Astrocyte (in vitro differentiated cells and primary cell): ENCODE data around the gene CATSPERZ. TPM values are rescaled to one million over a fixed set of nuclear protein-coding genes. Genes with fewer than 3 reads are reported as not detected.

ENCODE experiments used
- DNase-seq: peaks from one replicate; pipeline ENCODE4 v3.0.0-alpha.2; 2010; ENCODE audit warnings: low read depth
- FAIRE-seq: peaks from 2 replicates; lab custom pipeline; 2011; peaks lifted over from hg19 to GRCh38; lab: Jason Lieb, UNC
- H2AFZ ChIP-seq: 2 replicates; pipeline ENCODE4 v1.6.0; 2012; ENCODE audit warnings: low read depth, low read length, inconsistent platforms
- H3K27ac ChIP-seq: 2 replicates; pipeline ENCODE4 v1.5.1; 2011; ENCODE audit warnings: low read depth, low read length, inconsistent platforms
- H3K27me3 ChIP-seq: 2 replicates; pipeline ENCODE4 v1.6.0; 2011; ENCODE audit warnings: low read length, inconsistent platforms; ENCODE audit not compliant: insufficient read depth
- H3K36me3 ChIP-seq: 2 replicates; pipeline ENCODE4 v1.5.1; 2011; ENCODE audit warnings: low read length, inconsistent platforms; ENCODE audit not compliant: insufficient read depth
- H3K4me1 ChIP-seq: 2 replicates; pipeline ENCODE4 v1.5.1; 2011; ENCODE audit warnings: low read length, inconsistent platforms; ENCODE audit not compliant: insufficient read depth
- H3K4me2 ChIP-seq: 2 replicates; pipeline ENCODE4 v1.6.0; 2012; ENCODE audit warnings: low read length, inconsistent platforms
- H3K4me3 ChIP-seq: 2 replicates; pipeline ENCODE4 v1.5.1; 2011; ENCODE audit warnings: low read depth, mild to moderate bottlenecking, low read length, inconsistent platforms; ENCODE audit not compliant: insufficient read depth
- H3K79me2 ChIP-seq: 2 replicates; pipeline ENCODE4 v1.6.0; 2012; ENCODE audit warnings: mild to moderate bottlenecking, low read length, inconsistent platforms; ENCODE audit not compliant: insufficient read depth
- H3K9ac ChIP-seq: 2 replicates; pipeline ENCODE4 v1.6.0; 2012; ENCODE audit warnings: mild to moderate bottlenecking, low read length, inconsistent platforms
- H3K9me3 ChIP-seq: 2 replicates; pipeline ENCODE4 v1.5.1; 2012; ENCODE audit warnings: low read depth, mild to moderate bottlenecking, low read length, inconsistent platforms; ENCODE audit not compliant: insufficient read depth
- H4K20me1 ChIP-seq: 2 replicates; pipeline ENCODE4 v1.6.0; 2012; ENCODE audit warnings: low read length, inconsistent platforms; ENCODE audit not compliant: insufficient read depth
- H3K27ac Mint-ChIP-seq: one replicate; pipeline ENCODE4 v1.8.0; 2021; ENCODE audit warnings: mild to moderate bottlenecking, mixed read lengths; ENCODE audit not compliant: unreplicated experiment
- H3K27me3 Mint-ChIP-seq: one replicate; pipeline ENCODE4 v1.8.0; 2021; ENCODE audit warnings: low read depth, mixed read lengths; ENCODE audit not compliant: unreplicated experiment
- H3K36me3 Mint-ChIP-seq: one replicate; pipeline ENCODE4 v1.8.0; 2021; ENCODE audit warnings: low read depth, mixed read lengths; ENCODE audit not compliant: unreplicated experiment
- H3K4me1 Mint-ChIP-seq: one replicate; pipeline ENCODE4 v1.8.0; 2021; ENCODE audit warnings: low read depth, mixed read lengths; ENCODE audit not compliant: unreplicated experiment
- H3K4me3 Mint-ChIP-seq: one replicate; pipeline ENCODE4 v1.8.0; 2021; ENCODE audit warnings: mild to moderate bottlenecking, moderate library complexity, mixed read lengths; ENCODE audit not compliant: unreplicated experiment
- H3K9me3 Mint-ChIP-seq: one replicate; pipeline ENCODE4 v1.8.0; 2021; ENCODE audit warnings: mild to moderate bottlenecking, mixed read lengths; ENCODE audit not compliant: unreplicated experiment
- EZH2 ChIP-seq: IDR thresholded peaks from 2 replicates; pipeline ENCODE4 v1.6.1; 2012; ENCODE audit warnings: mild to moderate bottlenecking, low read length, inconsistent platforms; ENCODE audit not compliant: insufficient read depth
- total RNA-seq: library from RNA; stranded (reverse); gene quantifications from 2 replicates; pipeline ENCODE4 v1.2.1, GENCODE V29; 2021
- TF ChIP-seq, protein P1 (sequence below): IDR thresholded peaks from 2 replicates; pipeline ENCODE4 v1.5.1; 2011; ENCODE audit warnings: low read depth, mild to moderate bottlenecking, inconsistent platforms, low read length, moderate library complexity; ENCODE audit not compliant: insufficient read depth

CATSPERZ gene
- total RNA-seq, 1 donor from 2014 or later, result not detected

DNA sequence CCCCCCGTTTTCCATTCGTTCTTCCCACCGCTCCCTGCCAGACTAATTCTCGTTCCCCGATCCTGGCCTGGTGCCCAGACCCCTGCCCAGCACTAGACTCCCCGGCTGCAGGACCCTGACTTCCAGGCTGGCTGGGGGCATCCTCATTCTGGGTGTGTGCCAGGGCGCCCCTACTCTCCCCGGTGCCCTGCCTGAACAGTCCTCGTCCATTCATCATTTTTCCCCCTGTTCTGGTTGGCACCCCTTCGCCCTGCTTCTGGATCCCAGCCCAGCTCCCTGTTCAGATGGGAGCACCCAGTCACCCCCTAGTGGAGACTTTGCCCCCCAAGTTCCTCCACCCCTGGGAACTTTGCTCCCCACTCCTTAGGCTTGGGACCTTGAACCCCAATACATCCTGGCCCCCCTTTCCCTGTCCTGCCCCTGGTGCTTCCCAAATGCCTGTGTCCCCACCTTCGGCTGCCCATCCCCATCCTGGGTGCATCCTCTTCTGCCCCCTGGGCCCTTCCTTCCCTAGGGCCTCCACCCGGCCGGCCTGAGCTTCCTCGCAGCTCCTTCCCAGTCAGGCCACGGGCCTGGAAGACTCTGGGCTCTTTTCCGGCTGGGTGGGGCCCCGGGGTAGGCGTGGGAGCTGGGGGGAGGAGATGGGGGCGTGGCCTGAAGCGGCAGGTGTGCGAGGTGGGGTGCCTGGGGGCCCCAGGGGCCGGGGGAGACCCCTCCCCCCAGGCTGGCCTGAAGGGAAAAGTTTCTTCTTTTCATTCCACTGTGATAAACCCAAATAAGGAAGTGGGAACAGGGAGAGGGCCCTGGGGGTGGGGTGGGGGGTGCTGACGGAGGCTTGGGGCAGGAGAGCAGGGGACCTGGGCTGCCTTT is 47.9 kb upstream of the CATSPERZ start:
- Mint-ChIP-seq H3K9me3 (no peaks in the 10 kb centered on the region), H3K36me3 (peaks cover 7% of the 10 kb centered on the region), H3K4me3 (peak overlapping the region; percentile 91), H3K27ac (peak overlapping the region; percentile 87), H3K27me3 (no peaks in the 10 kb centered on the region), H3K4me1 (peaks cover 9% of the 10 kb centered on the region)
- FAIRE-seq (no peak), DNase-seq (no peak)
- peaks cover 29% of the 10 kb centered on the region for H3K79me2 ChIP-seq
- no peaks in the 10 kb centered on the region for H3K27me3 ChIP-seq
- peak overlapping the region; percentile 99 for H3K4me2 ChIP-seq
- H3K36me3 ChIP-seq, result peaks cover 6% of the 10 kb centered on the region
- H3K9ac ChIP-seq, result peak overlapping the region; percentile 88
- H3K9me3 ChIP-seq, result no peaks in the 10 kb centered on the region
- peaks cover 29% of the 10 kb centered on the region for H4K20me1 ChIP-seq
- H3K4me1 ChIP-seq, result peaks cover 22% of the 10 kb centered on the region
- H3K27ac ChIP-seq, result no peak overlapping the region
- H2AFZ ChIP-seq, result peak overlapping the region; percentile 55
- TF ChIP-seq, protein P1, sequence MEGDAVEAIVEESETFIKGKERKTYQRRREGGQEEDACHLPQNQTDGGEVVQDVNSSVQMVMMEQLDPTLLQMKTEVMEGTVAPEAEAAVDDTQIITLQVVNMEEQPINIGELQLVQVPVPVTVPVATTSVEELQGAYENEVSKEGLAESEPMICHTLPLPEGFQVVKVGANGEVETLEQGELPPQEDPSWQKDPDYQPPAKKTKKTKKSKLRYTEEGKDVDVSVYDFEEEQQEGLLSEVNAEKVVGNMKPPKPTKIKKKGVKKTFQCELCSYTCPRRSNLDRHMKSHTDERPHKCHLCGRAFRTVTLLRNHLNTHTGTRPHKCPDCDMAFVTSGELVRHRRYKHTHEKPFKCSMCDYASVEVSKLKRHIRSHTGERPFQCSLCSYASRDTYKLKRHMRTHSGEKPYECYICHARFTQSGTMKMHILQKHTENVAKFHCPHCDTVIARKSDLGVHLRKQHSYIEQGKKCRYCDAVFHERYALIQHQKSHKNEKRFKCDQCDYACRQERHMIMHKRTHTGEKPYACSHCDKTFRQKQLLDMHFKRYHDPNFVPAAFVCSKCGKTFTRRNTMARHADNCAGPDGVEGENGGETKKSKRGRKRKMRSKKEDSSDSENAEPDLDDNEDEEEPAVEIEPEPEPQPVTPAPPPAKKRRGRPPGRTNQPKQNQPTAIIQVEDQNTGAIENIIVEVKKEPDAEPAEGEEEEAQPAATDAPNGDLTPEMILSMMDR, result peak; percentile 34
- TF ChIP-seq EZH2, result no peak
- peak overlapping the region; percentile 80 for H3K4me3 ChIP-seq

DNA sequence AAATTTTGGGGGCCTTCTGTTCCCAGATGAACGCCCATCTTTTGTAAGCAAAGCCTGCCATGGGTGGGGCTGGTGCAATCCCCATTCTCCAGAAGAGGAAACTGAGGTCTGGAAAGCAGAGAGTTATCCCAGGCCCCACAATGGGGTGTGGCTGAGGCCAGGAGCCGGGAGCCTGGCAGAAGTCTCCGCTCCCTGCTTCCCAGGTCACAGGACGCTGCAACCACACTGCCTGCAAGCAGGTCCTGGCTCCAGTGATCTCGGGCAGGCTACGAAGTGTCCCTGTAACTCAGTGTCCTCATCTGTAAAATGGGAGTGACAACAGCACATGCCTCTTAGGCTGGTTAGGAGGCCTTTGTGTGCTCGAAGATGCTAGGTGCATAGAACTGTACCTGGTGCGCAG is 47.1 kb upstream of the CATSPERZ start:
- Mint-ChIP-seq H3K27me3 (no peaks in the 10 kb centered on the region), H3K27ac (no peak overlapping the region), H3K9me3 (no peaks in the 10 kb centered on the region), H3K4me3 (peak overlapping the region; percentile 80), H3K4me1 (peaks cover 8% of the 10 kb centered on the region), H3K36me3 (peaks cover 11% of the 10 kb centered on the region)
- H3K36me3 ChIP-seq, result peaks cover 8% of the 10 kb centered on the region
- H2AFZ ChIP-seq, result no peak overlapping the region
- peaks cover 18% of the 10 kb centered on the region for H3K4me1 ChIP-seq
- H3K27ac ChIP-seq, result no peak overlapping the region
- H3K79me2 ChIP-seq, result peaks cover 29% of the 10 kb centered on the region
- no peaks in the 10 kb centered on the region for H3K27me3 ChIP-seq
- DNase-seq, result no peak
- no peaks in the 10 kb centered on the region for H3K9me3 ChIP-seq
- FAIRE-seq, result no peak
- TF ChIP-seq, protein P1, result no peak
- no peak for TF ChIP-seq EZH2
- H3K4me3 ChIP-seq, result no peak overlapping the region
- no peak overlapping the region for H3K9ac ChIP-seq
- peak overlapping the region; percentile 99 for H3K4me2 ChIP-seq
- peaks cover 29% of the 10 kb centered on the region for H4K20me1 ChIP-seq

DNA sequence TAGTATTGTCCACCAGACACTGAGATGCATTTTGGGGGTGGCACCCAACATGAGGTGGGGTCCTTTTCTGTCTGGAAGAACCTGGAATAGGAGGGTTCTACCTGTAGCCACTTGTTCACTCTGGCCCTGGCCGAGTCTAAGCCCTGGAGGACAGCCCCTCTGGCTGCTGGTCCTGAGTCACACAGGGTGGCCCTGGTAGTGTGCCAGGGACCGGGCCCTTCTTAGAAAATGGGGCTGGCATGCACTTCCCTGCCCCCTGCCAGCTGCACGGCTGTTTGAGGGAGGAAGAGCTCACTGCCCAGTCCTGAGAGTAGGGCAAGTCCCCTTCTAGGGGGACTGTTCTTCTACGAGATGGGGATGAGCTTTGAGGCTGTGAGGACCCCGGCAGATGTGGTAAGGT is 46.7 kb upstream of the CATSPERZ start:
- Mint-ChIP-seq H3K27ac (no peak overlapping the region), H3K36me3 (peaks cover 11% of the 10 kb centered on the region), H3K9me3 (no peaks in the 10 kb centered on the region), H3K4me3 (peak overlapping the region; percentile 80), H3K4me1 (peaks cover 8% of the 10 kb centered on the region), H3K27me3 (no peaks in the 10 kb centered on the region)
- peak overlapping the region; percentile 99 for H3K4me2 ChIP-seq
- FAIRE-seq (no peak), DNase-seq (no peak)
- peaks cover 29% of the 10 kb centered on the region for H3K79me2 ChIP-seq
- no peak overlapping the region for H3K27ac ChIP-seq
- H3K4me1 ChIP-seq, result peaks cover 18% of the 10 kb centered on the region
- H3K9ac ChIP-seq, result no peak overlapping the region
- no peaks in the 10 kb centered on the region for H3K9me3 ChIP-seq
- H3K36me3 ChIP-seq, result peaks cover 8% of the 10 kb centered on the region
- H3K4me3 ChIP-seq, result no peak overlapping the region
- no peaks in the 10 kb centered on the region for H3K27me3 ChIP-seq
- no peak overlapping the region for H2AFZ ChIP-seq
- H4K20me1 ChIP-seq, result peaks cover 29% of the 10 kb centered on the region
- TF ChIP-seq EZH2, result no peak
- TF ChIP-seq, protein P1, result no peak
